T-helper 22 cell (primary cell): Measurements from ENCODE around the gene SOX12.

Experiments used
- DNase-seq: peaks from one replicate; pipeline ENCODE4 v3.0.0-alpha.2; 2020; ENCODE audit warnings: low read depth

Gene SOX12

GRCh38 chr20:301886-302848 is 23.2 kb upstream of the SOX12 start:
- DNase-seq = no peak

GRCh38 chr20:305745-306144 is 19.6 kb upstream of the SOX12 start:
- DNase-seq = no peak

- no peak for DNase-seq
Measured at GRCh38 chr20:308427-309038, 16.8 kb upstream of the SOX12 start.

GRCh38 chr20:309306-309840 is 16.0 kb upstream of the SOX12 start:
- no peak for DNase-seq

- peak; percentile 46 for DNase-seq
Measured at GRCh38 chr20:309841-310644, 15.3 kb upstream of the SOX12 start.

GRCh38 chr20:310645-311044 is 14.7 kb upstream of the SOX12 start:
- DNase-seq = no peak

- DNase-seq = no peak
Measured at GRCh38 chr20:311609-312008, 13.7 kb upstream of the SOX12 start.

- no peak for DNase-seq
Measured at GRCh38 chr20:312067-312466, 13.3 kb upstream of the SOX12 start.

GRCh38 chr20:312866-313265 is 12.5 kb upstream of the SOX12 start:
- no peak for DNase-seq

- no peak for DNase-seq
Measured at GRCh38 chr20:313402-313801, 11.9 kb upstream of the SOX12 start.

GRCh38 chr20:313948-314347 is 11.4 kb upstream of the SOX12 start:
- DNase-seq = no peak

- no peak for DNase-seq
Measured at GRCh38 chr20:316316-317068, 8.9 kb upstream of the SOX12 start.

GRCh38 chr20:324177-325044 is 941 bp upstream of the SOX12 start:
- DNase-seq = peak; percentile 78

- peak; percentile 16 for DNase-seq
Measured at GRCh38 chr20:325889-326644, 715 bp downstream of the SOX12 start.

GRCh38 chr20:326645-327185 is 1.4 kb downstream of the SOX12 start:
- no peak for DNase-seq

- DNase-seq = peak; percentile 61
Measured at GRCh38 chr20:327186-328026, 2.1 kb downstream of the SOX12 start.

- DNase-seq = no peak
Measured at GRCh38 chr20:328027-328974, 2.9 kb downstream of the SOX12 start.
